Measurements from ENCODE around the gene NHERF1. TPM values are rescaled to one million over a fixed set of nuclear protein-coding genes. Genes with fewer than 3 reads are reported as not detected.
A peak's percentile ranks its signal among the peaks of the same experiment; 100 is the strongest.

Gene NHERF1
- total and polyA plus RNA-seq, 2 of the 13 experiments (the other 11 are each of a cell fraction or from before 2014, with no cell fraction given): 169 to 269 TPM

GRCh38 chr17:74750327-74751069 lies 2.1 kb downstream of the NHERF1 start (continued):
- TF ChIP-seq ZNF503 (CRISPR knock-in tag; IDR thresholded peaks at IDR 0.05) (peak; percentile 86; the same call in 1 of the 2 replicates), MXD3 (CRISPR knock-in tag; IDR thresholded peaks at IDR 0.05) (peak; percentile 83; the same call in 1 of the 2 replicates), HES4 (CRISPR knock-in tag; IDR thresholded peaks at IDR 0.05; ENCODE audit: borderline replicate concordance) (no peak; the same call in 1 of the 2 replicates), SOX5 (CRISPR knock-in tag; IDR thresholded peaks at IDR 0.05; ENCODE audit: borderline replicate concordance) (peak; percentile 79), TAF15 (IDR thresholded peaks at IDR 0.05; ENCODE audit: low read depth, low read length, poor library complexity, severe bottlenecking) (no peak), BRF2 (CRISPR knock-in tag; IDR thresholded peaks at IDR 0.05) (no peak), ZGPAT (CRISPR knock-in tag; IDR thresholded peaks at IDR 0.05) (peak; percentile 97), GLMP (CRISPR knock-in tag; IDR thresholded peaks at IDR 0.05; ENCODE audit: borderline replicate concordance) (no peak), ZBTB37 (CRISPR knock-in tag; IDR thresholded peaks at IDR 0.05) (peak; percentile 96), ATM (IDR thresholded peaks at IDR 0.05; ENCODE audit: borderline replicate concordance) (no peak), IKZF5 (CRISPR knock-in tag; IDR thresholded peaks at IDR 0.05) (peak; percentile 26; the same call in 1 of the 2 replicates), PCBP2 (optimal IDR thresholded peaks at IDR 0.05; ENCODE audit: low read depth, low read length, poor library complexity, severe bottlenecking) (no peak), MLX (CRISPR knock-in tag; IDR thresholded peaks at IDR 0.05) (peak; percentile 60; the same call in 1 of the 2 replicates), ZBTB49 (CRISPR knock-in tag; IDR thresholded peaks at IDR 0.05; ENCODE audit: borderline replicate concordance) (no peak), ZNF577 (CRISPR knock-in tag; IDR thresholded peaks at IDR 0.05; ENCODE audit: borderline replicate concordance, low read depth) (no peak)
